ENCODE measurements around the gene PADI6.

The PADI6 gene

DNA sequence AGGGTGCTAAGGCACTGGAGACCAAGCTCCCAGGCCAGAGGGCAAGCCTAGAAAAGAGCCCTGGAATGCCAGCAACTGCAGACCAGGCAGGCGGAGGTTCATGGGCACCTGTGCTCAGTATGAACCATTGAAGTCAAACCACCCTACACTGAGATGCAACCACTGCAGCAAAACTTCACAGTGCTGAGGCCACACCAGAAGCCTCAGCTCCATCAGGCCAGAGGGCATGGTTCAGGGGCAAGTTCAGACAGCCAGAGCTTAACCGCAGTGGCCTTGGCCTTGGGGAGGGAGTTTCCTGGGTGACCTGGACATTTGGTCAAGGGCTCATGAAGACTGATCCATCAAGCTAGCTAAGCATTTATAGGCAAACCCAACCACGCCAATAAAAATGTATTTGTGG, 60.4 kb downstream of the PADI6 start:
- Histone ChIP-seq H3K79me2 (ENCODE audit: insufficient read depth, low read length) (peaks cover 99% of the 10 kb centered on the region), H3K27me3 (ENCODE audit: insufficient read depth, low read length, poor library complexity) (no peaks in the 10 kb centered on the region), H2AFZ (ENCODE audit: low read depth, low read length) (no peak overlapping the region), H3K9me3 (ENCODE audit: insufficient read depth, low read length, severe bottlenecking) (no peaks in the 10 kb centered on the region), H3K9ac (ENCODE audit: low read depth, low read length) (no peak overlapping the region), H3K4me3 (ENCODE audit: low read depth in 1 of 2, low read length in 2 of 2) (no peak overlapping the region), H3K4me2 (ENCODE audit: insufficient read depth, low read length) (no peak overlapping the region), H3K4me1 (ENCODE audit: insufficient read depth, low read length) (peaks cover 33% of the 10 kb centered on the region), H3K36me3 (ENCODE audit: insufficient read depth, low read length) (peaks cover 91% of the 10 kb centered on the region), H4K20me1 (ENCODE audit: insufficient read depth, low read length) (peaks cover 96% of the 10 kb centered on the region), H3K27ac (ENCODE audit: low read length) (no peak overlapping the region)
- ATAC-seq (ENCODE audit: insufficient read depth, low read depth) (no peak), DNase-seq (no peak)
- TF ChIP-seq, protein P1, sequence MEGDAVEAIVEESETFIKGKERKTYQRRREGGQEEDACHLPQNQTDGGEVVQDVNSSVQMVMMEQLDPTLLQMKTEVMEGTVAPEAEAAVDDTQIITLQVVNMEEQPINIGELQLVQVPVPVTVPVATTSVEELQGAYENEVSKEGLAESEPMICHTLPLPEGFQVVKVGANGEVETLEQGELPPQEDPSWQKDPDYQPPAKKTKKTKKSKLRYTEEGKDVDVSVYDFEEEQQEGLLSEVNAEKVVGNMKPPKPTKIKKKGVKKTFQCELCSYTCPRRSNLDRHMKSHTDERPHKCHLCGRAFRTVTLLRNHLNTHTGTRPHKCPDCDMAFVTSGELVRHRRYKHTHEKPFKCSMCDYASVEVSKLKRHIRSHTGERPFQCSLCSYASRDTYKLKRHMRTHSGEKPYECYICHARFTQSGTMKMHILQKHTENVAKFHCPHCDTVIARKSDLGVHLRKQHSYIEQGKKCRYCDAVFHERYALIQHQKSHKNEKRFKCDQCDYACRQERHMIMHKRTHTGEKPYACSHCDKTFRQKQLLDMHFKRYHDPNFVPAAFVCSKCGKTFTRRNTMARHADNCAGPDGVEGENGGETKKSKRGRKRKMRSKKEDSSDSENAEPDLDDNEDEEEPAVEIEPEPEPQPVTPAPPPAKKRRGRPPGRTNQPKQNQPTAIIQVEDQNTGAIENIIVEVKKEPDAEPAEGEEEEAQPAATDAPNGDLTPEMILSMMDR (IDR thresholded peaks at IDR 0.05; ENCODE audit: borderline replicate concordance, extremely low read depth, low read length, poor library complexity, severe bottlenecking) = no peak
- TF ChIP-seq EZH2 (IDR thresholded peaks at IDR 0.05; ENCODE audit: borderline replicate concordance, low read depth, low read length, severe bottlenecking) = no peak

DNA sequence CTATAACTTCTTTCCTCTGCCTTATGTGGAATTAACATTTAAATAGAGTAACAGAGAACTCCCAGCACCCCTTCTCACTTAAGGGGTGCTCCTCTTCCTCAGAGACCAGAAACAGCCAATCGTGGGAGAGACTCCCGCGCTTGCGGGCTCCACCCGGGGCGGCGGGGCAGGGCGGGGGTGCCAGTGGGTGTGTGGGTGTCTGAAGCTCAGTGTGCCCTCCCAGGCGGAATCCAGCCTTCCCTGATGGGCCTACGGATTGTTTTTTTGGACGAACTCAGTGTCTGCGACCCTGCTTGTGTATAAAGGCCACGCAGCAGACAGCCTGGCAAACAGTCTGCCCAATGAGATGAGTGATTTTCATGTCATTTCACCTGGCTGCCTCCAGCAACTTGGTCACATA, 61.3 kb downstream of the PADI6 start:
- Histone ChIP-seq H3K4me3 (ENCODE audit: low read depth in 1 of 2, low read length in 2 of 2) (no peak overlapping the region), H4K20me1 (ENCODE audit: insufficient read depth, low read length) (peaks cover 89% of the 10 kb centered on the region), H3K4me1 (ENCODE audit: insufficient read depth, low read length) (peaks cover 33% of the 10 kb centered on the region), H2AFZ (ENCODE audit: low read depth, low read length) (no peak overlapping the region), H3K4me2 (ENCODE audit: insufficient read depth, low read length) (no peak overlapping the region), H3K27ac (ENCODE audit: low read length) (no peak overlapping the region), H3K27me3 (ENCODE audit: insufficient read depth, low read length, poor library complexity) (no peaks in the 10 kb centered on the region), H3K9me3 (ENCODE audit: insufficient read depth, low read length, severe bottlenecking) (no peaks in the 10 kb centered on the region), H3K79me2 (ENCODE audit: insufficient read depth, low read length) (peaks cover 99% of the 10 kb centered on the region), H3K36me3 (ENCODE audit: insufficient read depth, low read length) (peaks cover 87% of the 10 kb centered on the region), H3K9ac (ENCODE audit: low read depth, low read length) (no peak overlapping the region)
- no peak for ATAC-seq (ENCODE audit: insufficient read depth, low read depth)
- TF ChIP-seq, protein P1 (IDR thresholded peaks at IDR 0.05; ENCODE audit: borderline replicate concordance, extremely low read depth, low read length, poor library complexity, severe bottlenecking) = no peak
- TF ChIP-seq EZH2 (IDR thresholded peaks at IDR 0.05; ENCODE audit: borderline replicate concordance, low read depth, low read length, severe bottlenecking) = no peak
- DNase-seq = no peak

- Histone ChIP-seq H2AFZ (ENCODE audit: low read depth, low read length) (no peak overlapping the region), H3K79me2 (ENCODE audit: insufficient read depth, low read length) (peaks cover 99% of the 10 kb centered on the region), H4K20me1 (ENCODE audit: insufficient read depth, low read length) (peaks cover 81% of the 10 kb centered on the region), H3K27me3 (ENCODE audit: insufficient read depth, low read length, poor library complexity) (no peaks in the 10 kb centered on the region), H3K36me3 (ENCODE audit: insufficient read depth, low read length) (peaks cover 81% of the 10 kb centered on the region), H3K4me1 (ENCODE audit: insufficient read depth, low read length) (peaks cover 33% of the 10 kb centered on the region), H3K9me3 (ENCODE audit: insufficient read depth, low read length, severe bottlenecking) (no peaks in the 10 kb centered on the region), H3K4me2 (ENCODE audit: insufficient read depth, low read length) (no peak overlapping the region), H3K9ac (ENCODE audit: low read depth, low read length) (no peak overlapping the region), H3K4me3 (ENCODE audit: low read depth in 1 of 2, low read length in 2 of 2) (no peak overlapping the region), H3K27ac (ENCODE audit: low read length) (no peak overlapping the region)
- ATAC-seq (ENCODE audit: insufficient read depth, low read depth) (no peak), DNase-seq (no peak)
- TF ChIP-seq, protein P1 (IDR thresholded peaks at IDR 0.05; ENCODE audit: borderline replicate concordance, extremely low read depth, low read length, poor library complexity, severe bottlenecking) = no peak
- TF ChIP-seq EZH2 (IDR thresholded peaks at IDR 0.05; ENCODE audit: borderline replicate concordance, low read depth, low read length, severe bottlenecking) = no peak
Observed at GRCh38 chr1:17434016-17434415, 62.0 kb downstream of the PADI6 start.

GRCh38 chr1:17434601-17435000, 62.6 kb downstream of the PADI6 start:
- Histone ChIP-seq H3K4me2 (ENCODE audit: insufficient read depth, low read length) (peak overlapping the region; percentile 29; the same call in 1 of the 2 replicates), H3K4me1 (ENCODE audit: insufficient read depth, low read length) (peaks cover 33% of the 10 kb centered on the region), H3K9me3 (ENCODE audit: insufficient read depth, low read length, severe bottlenecking) (no peaks in the 10 kb centered on the region), H3K79me2 (ENCODE audit: insufficient read depth, low read length) (peaks cover 98% of the 10 kb centered on the region), H4K20me1 (ENCODE audit: insufficient read depth, low read length) (peaks cover 75% of the 10 kb centered on the region), H3K9ac (ENCODE audit: low read depth, low read length) (no peak overlapping the region), H3K27me3 (ENCODE audit: insufficient read depth, low read length, poor library complexity) (no peaks in the 10 kb centered on the region), H3K4me3 (ENCODE audit: low read depth in 1 of 2, low read length in 2 of 2) (no peak overlapping the region), H3K36me3 (ENCODE audit: insufficient read depth, low read length) (peaks cover 76% of the 10 kb centered on the region), H2AFZ (ENCODE audit: low read depth, low read length) (no peak overlapping the region), H3K27ac (ENCODE audit: low read length) (no peak overlapping the region)
- no peak for DNase-seq
- no peak for ATAC-seq (ENCODE audit: insufficient read depth, low read depth)
- TF ChIP-seq, protein P1 (IDR thresholded peaks at IDR 0.05; ENCODE audit: borderline replicate concordance, extremely low read depth, low read length, poor library complexity, severe bottlenecking) = no peak
- TF ChIP-seq EZH2 (IDR thresholded peaks at IDR 0.05; ENCODE audit: borderline replicate concordance, low read depth, low read length, severe bottlenecking) = no peak
